WTC11 (cell line): Measurements from ENCODE around the gene ADD1. TPM values are rescaled to one million over a fixed set of nuclear protein-coding genes. Genes with fewer than 3 reads are reported as not detected.

Experiments
- ARID4B ChIP-seq: sonication (generic); formaldehyde crosslinking; IDR thresholded peaks from 2 replicates; pipeline ENCODE4 v1.8.0; 2023; ENCODE audit warnings: missing genetic modification reagents, mild to moderate bottlenecking, borderline replicate concordance
- ATF1 ChIP-seq: sonication (generic); formaldehyde crosslinking; IDR thresholded peaks from 2 replicates; pipeline ENCODE4 v1.8.1; 2023; ENCODE audit warnings: mild to moderate bottlenecking, moderate library complexity, missing genetic modification reagents
- ELF4 ChIP-seq: sonication (generic); formaldehyde crosslinking; IDR thresholded peaks from 2 replicates; pipeline ENCODE4 v1.8.1; 2022; ENCODE audit warnings: low read depth, mild to moderate bottlenecking, moderate library complexity, missing genetic modification reagents
- EMX1 ChIP-seq: fragments of 250-450 bp; sonication (Bioruptor Pico); IDR thresholded peaks from 2 replicates; pipeline ENCODE4 v1.8.0; 2021; ENCODE audit warnings: mild to moderate bottlenecking
- GTF2I ChIP-seq: fragments of 250-450 bp; sonication (Bioruptor Pico); conservative IDR thresholded peaks from 2 replicates; pipeline ENCODE4 v1.4.0; 2021; ENCODE audit warnings: mild to moderate bottlenecking
- HMGXB4 ChIP-seq: sonication (generic); formaldehyde crosslinking; IDR thresholded peaks from 2 replicates; pipeline ENCODE4 v1.8.1; 2023; ENCODE audit warnings: mild to moderate bottlenecking, moderate library complexity, missing genetic modification reagents
- MXD4 ChIP-seq: fragments of 250-450 bp; sonication (Bioruptor Pico); IDR thresholded peaks from 2 replicates; pipeline ENCODE4 v1.8.0; 2021; ENCODE audit warnings: mild to moderate bottlenecking, moderate library complexity, borderline replicate concordance
- OVOL2 ChIP-seq: fragments of 250-450 bp; sonication (Bioruptor Pico); IDR thresholded peaks from 2 replicates; pipeline ENCODE4 v1.9.0; 2021; ENCODE audit warnings: mild to moderate bottlenecking, borderline replicate concordance
- PRDM15 ChIP-seq: sonication (generic); formaldehyde crosslinking; IDR thresholded peaks from 2 replicates; pipeline ENCODE4 v1.8.0; 2022; ENCODE audit warnings: missing genetic modification reagents
- RORB ChIP-seq: fragments of 250-450 bp; sonication (Bioruptor Pico); IDR thresholded peaks from 2 replicates; pipeline ENCODE4 v1.9.0; 2021; ENCODE audit warnings: mild to moderate bottlenecking
- SMAD4 ChIP-seq: sonication (generic); formaldehyde crosslinking; IDR thresholded peaks from 2 replicates; pipeline ENCODE4 v1.8.0; 2022; ENCODE audit warnings: mild to moderate bottlenecking, missing genetic modification reagents
- ZBTB21 ChIP-seq: sonication (generic); formaldehyde crosslinking; IDR thresholded peaks from 2 replicates; pipeline ENCODE4 v1.8.1; 2023; ENCODE audit warnings: mild to moderate bottlenecking, missing genetic modification reagents, borderline replicate concordance
- ZBTB43 ChIP-seq: sonication (generic); formaldehyde crosslinking; IDR thresholded peaks from 2 replicates; pipeline ENCODE4 v1.8.1; 2023; ENCODE audit warnings: mild to moderate bottlenecking, missing genetic modification reagents
- ZNF121 ChIP-seq: sonication (generic); formaldehyde crosslinking; IDR thresholded peaks from 2 replicates; pipeline ENCODE4 v1.8.0; 2023; ENCODE audit warnings: missing genetic modification reagents
- ZNF138 ChIP-seq: sonication (generic); formaldehyde crosslinking; conservative IDR thresholded peaks from 2 replicates; pipeline ENCODE4 v1.8.1; 2022; ENCODE audit warnings: mild to moderate bottlenecking, moderate library complexity, missing genetic modification reagents
- ZNF263 ChIP-seq: sonication (generic); formaldehyde crosslinking; IDR thresholded peaks from 2 replicates; pipeline ENCODE4 v1.8.1; 2022; ENCODE audit warnings: low read depth, mild to moderate bottlenecking, moderate library complexity, missing genetic modification reagents
- ZNF671 ChIP-seq: fragments of 250-450 bp; sonication (Bioruptor Pico); IDR thresholded peaks from 2 replicates; pipeline ENCODE4 v1.8.0; 2021; ENCODE audit warnings: mild to moderate bottlenecking
- total RNA-seq: library from RNA; stranded (reverse); gene quantifications from 3 replicates; pipeline ENCODE4 v1.2.3, GENCODE V29; 2021
- TF ChIP-seq, protein P1 (sequence below): sonication (generic); formaldehyde crosslinking; IDR thresholded peaks from 2 replicates; pipeline ENCODE4 v1.8.1; 2023; ENCODE audit warnings: mild to moderate bottlenecking, missing genetic modification reagents, moderate library complexity
- TF ChIP-seq, protein P2 (sequence below): sonication (generic); formaldehyde crosslinking; IDR thresholded peaks from 2 replicates; pipeline ENCODE4 v1.8.0; 2022; ENCODE audit warnings: mild to moderate bottlenecking, missing genetic modification reagents
- TF ChIP-seq, protein P3 (sequence below): sonication (generic); formaldehyde crosslinking; IDR thresholded peaks from 2 replicates; pipeline ENCODE4 v1.8.1; 2022; ENCODE audit warnings: missing genetic modification reagents, borderline replicate concordance
- TF ChIP-seq, protein P4 (sequence below): sonication (generic); formaldehyde crosslinking; IDR thresholded peaks from 2 replicates; pipeline ENCODE4 v1.8.1; 2022; ENCODE audit warnings: mild to moderate bottlenecking, missing genetic modification reagents, moderate library complexity, borderline replicate concordance

The ADD1 gene
- total RNA-seq, 1 experiment from 2014 or later, result 178 TPM

- TF ChIP-seq ZNF138 (CRISPR knock-in tag) (no peak; the same call in 1 of the 2 replicates), ZNF263 (CRISPR knock-in tag) (peak; percentile 47; the same call in 1 of the 2 replicates), RORB (CRISPR knock-in tag) (no peak), ATF1 (peak; percentile 87), MXD4 (no peak), ZNF121 (no peak), SMAD4 (CRISPR knock-in tag) (peak; percentile 72; the same call in 1 of the 2 replicates), OVOL2 (no peak), PRDM15 (CRISPR knock-in tag) (peak; percentile 49), ZBTB21 (CRISPR knock-in tag) (no peak), ZBTB43 (CRISPR knock-in tag) (peak; percentile 97), HMGXB4 (CRISPR knock-in tag) (peak; percentile 69), ARID4B (CRISPR knock-in tag) (peak; percentile 96), ELF4 (CRISPR knock-in tag) (peak; percentile 94; the same call in 1 of the 2 replicates), GTF2I (CRISPR knock-in tag) (no peak), ZNF671 (CRISPR knock-in tag) (no peak), EMX1 (CRISPR knock-in tag) (no peak)
- TF ChIP-seq, protein P1, sequence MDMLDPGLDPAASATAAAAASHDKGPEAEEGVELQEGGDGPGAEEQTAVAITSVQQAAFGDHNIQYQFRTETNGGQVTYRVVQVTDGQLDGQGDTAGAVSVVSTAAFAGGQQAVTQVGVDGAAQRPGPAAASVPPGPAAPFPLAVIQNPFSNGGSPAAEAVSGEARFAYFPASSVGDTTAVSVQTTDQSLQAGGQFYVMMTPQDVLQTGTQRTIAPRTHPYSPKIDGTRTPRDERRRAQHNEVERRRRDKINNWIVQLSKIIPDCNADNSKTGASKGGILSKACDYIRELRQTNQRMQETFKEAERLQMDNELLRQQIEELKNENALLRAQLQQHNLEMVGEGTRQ, result peak; percentile 91
- TF ChIP-seq, protein P2, sequence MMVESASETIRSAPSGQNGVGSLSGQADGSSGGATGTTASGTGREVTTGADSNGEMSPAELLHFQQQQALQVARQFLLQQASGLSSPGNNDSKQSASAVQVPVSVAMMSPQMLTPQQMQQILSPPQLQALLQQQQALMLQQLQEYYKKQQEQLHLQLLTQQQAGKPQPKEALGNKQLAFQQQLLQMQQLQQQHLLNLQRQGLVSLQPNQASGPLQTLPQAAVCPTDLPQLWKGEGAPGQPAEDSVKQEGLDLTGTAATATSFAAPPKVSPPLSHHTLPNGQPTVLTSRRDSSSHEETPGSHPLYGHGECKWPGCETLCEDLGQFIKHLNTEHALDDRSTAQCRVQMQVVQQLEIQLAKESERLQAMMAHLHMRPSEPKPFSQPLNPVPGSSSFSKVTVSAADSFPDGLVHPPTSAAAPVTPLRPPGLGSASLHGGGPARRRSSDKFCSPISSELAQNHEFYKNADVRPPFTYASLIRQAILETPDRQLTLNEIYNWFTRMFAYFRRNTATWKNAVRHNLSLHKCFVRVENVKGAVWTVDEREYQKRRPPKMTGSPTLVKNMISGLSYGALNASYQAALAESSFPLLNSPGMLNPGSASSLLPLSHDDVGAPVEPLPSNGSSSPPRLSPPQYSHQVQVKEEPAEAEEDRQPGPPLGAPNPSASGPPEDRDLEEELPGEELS, result peak; percentile 99
- TF ChIP-seq, protein P3, sequence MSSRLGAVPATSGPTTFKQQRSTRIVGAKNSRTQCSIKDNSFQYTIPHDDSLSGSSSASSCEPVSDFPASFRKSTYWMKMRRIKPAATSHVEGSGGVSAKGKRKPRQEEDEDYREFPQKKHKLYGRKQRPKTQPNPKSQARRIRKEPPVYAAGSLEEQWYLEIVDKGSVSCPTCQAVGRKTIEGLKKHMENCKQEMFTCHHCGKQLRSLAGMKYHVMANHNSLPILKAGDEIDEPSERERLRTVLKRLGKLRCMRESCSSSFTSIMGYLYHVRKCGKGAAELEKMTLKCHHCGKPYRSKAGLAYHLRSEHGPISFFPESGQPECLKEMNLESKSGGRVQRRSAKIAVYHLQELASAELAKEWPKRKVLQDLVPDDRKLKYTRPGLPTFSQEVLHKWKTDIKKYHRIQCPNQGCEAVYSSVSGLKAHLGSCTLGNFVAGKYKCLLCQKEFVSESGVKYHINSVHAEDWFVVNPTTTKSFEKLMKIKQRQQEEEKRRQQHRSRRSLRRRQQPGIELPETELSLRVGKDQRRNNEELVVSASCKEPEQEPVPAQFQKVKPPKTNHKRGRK (CRISPR knock-in tag), result no peak
- TF ChIP-seq, protein P4, sequence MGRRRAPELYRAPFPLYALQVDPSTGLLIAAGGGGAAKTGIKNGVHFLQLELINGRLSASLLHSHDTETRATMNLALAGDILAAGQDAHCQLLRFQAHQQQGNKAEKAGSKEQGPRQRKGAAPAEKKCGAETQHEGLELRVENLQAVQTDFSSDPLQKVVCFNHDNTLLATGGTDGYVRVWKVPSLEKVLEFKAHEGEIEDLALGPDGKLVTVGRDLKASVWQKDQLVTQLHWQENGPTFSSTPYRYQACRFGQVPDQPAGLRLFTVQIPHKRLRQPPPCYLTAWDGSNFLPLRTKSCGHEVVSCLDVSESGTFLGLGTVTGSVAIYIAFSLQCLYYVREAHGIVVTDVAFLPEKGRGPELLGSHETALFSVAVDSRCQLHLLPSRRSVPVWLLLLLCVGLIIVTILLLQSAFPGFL, result no peak
Measured at GRCh38 chr4:2963175-2963965, 119.7 kb downstream of the ADD1 start, which contains the start of the genes GRK4 and NOP14 (continued).
